Measurements from ENCODE around the gene PJA1. TPM values are rescaled to one million over a fixed set of nuclear protein-coding genes. Genes with fewer than 3 reads are reported as not detected.

The PJA1 gene
- total and polyA plus RNA-seq, 2 donors (not counting 3 experiments of a cell fraction or from before 2014, with no cell fraction given): 8.2 to 16.1 TPM

DNA sequence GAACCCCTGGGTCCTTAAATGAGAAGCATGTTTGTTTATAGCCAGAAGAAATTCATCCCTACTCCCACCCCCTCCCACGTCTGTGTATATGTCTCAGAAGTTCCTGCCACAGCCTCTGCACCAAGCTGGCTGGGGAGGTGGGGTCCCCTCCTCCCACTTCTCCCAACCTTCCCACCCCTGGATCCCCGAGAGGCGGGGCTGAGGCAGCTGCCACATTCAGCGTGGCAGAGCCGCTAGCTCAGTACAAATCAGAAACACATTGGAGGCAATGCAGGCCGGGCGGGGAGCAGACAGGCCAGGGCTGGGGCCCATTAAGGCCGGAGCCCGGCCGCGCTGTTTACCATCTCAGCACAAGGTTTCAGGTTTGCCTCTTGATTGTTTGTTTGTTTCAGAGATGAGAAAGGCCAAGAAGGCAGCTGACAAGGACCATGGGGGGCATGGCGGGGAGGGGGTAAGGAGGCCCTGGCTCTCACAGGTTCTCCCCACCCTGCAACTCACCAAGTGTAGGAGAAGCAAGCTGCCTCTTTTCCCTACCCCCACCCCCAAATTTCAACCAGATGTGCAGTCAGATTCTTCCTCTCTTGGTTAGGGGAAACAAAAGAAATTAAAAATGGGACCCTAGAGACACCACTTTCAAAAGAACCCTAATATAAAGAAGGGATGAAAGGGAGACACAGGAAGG is 22.3 kb downstream of the PJA1 start:
- H3K4me1 ChIP-seq (ENCODE audit: control insufficient read depth, extremely low read depth, insufficient read depth, low read length): no peaks in the 10 kb centered on the region
- H3K79me2 ChIP-seq (ENCODE audit: control insufficient read depth, insufficient read depth, low read length): no peaks in the 10 kb centered on the region
- CTCF ChIA-PET: no interaction called here
- no peaks in the 10 kb centered on the region for H3K27me3 ChIP-seq (ENCODE audit: control insufficient read depth in 2 of 2, insufficient read depth in 2 of 2, low read length in 2 of 2)
- no peak overlapping the region for H2AFZ ChIP-seq (ENCODE audit: low read depth, low read length)
- POLR2A ChIA-PET: no interaction called here
- H3K9me1 ChIP-seq (replicated peaks; ENCODE audit: control insufficient read depth, extremely low read depth, insufficient read depth, low read length): no peaks in the 10 kb centered on the region
- no peaks in the 10 kb centered on the region for H3K36me3 ChIP-seq (ENCODE audit: control insufficient read depth in 2 of 2, extremely low read depth in 1 of 2, insufficient read depth in 2 of 2, low read length in 2 of 2)
- intact Hi-C loops (cut with micrococcal nuclease): no loop called here
- dilution Hi-C loops (cut with MboI; ENCODE audit: extremely low pct_ligation_motif_present, low sequenced_read_pairs): no loop called here
- no peak overlapping the region for H3K4me2 ChIP-seq (ENCODE audit: insufficient read depth, low read length)
- H4K20me1 ChIP-seq (replicated peaks; ENCODE audit: control insufficient read depth, extremely low read depth, insufficient read depth, low read length): no peaks in the 10 kb centered on the region
- TF ChIP-seq EZH2 (IDR thresholded peaks at IDR 0.05; ENCODE audit: borderline replicate concordance, low read depth, low read length, severe bottlenecking) (no peak), POLR2A (IDR thresholded peaks at IDR 0.05; ENCODE audit: low read depth, low read length) (no peak), JUN (IDR thresholded peaks at IDR 0.05; ENCODE audit: borderline replicate concordance, insufficient read depth, insufficient read length, low read depth) (no peak), MYC (IDR thresholded peaks at IDR 0.05; ENCODE audit: low read depth, low read length) (no peak), GATA2 (IDR thresholded peaks at IDR 0.05; ENCODE audit: insufficient read depth, insufficient read length, low read depth, low read length) (no peak), POLR2AphosphoS5 (IDR thresholded peaks at IDR 0.05; ENCODE audit: insufficient read depth, low read depth, low read length) (no peak), FOS (IDR thresholded peaks at IDR 0.05; ENCODE audit: borderline replicate concordance, insufficient read depth, low read length) (no peak)
- TF ChIP-seq, protein P1, sequence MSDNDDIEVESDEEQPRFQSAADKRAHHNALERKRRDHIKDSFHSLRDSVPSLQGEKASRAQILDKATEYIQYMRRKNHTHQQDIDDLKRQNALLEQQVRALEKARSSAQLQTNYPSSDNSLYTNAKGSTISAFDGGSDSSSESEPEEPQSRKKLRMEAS (IDR thresholded peaks at IDR 0.05; ENCODE audit: insufficient read depth, insufficient read length): no peak
- TF ChIP-seq, protein P2, sequence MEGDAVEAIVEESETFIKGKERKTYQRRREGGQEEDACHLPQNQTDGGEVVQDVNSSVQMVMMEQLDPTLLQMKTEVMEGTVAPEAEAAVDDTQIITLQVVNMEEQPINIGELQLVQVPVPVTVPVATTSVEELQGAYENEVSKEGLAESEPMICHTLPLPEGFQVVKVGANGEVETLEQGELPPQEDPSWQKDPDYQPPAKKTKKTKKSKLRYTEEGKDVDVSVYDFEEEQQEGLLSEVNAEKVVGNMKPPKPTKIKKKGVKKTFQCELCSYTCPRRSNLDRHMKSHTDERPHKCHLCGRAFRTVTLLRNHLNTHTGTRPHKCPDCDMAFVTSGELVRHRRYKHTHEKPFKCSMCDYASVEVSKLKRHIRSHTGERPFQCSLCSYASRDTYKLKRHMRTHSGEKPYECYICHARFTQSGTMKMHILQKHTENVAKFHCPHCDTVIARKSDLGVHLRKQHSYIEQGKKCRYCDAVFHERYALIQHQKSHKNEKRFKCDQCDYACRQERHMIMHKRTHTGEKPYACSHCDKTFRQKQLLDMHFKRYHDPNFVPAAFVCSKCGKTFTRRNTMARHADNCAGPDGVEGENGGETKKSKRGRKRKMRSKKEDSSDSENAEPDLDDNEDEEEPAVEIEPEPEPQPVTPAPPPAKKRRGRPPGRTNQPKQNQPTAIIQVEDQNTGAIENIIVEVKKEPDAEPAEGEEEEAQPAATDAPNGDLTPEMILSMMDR (IDR thresholded peaks at IDR 0.05; ENCODE audit: extremely low read depth in 1 of 2, insufficient read depth in 1 of 2, low read depth in 1 of 2, low read length in 2 of 2): no peak
- no peaks in the 10 kb centered on the region for H3K9me3 ChIP-seq (replicated peaks; ENCODE audit: control insufficient read depth, insufficient read depth, low read length)
- no TSS peak for BruUV-seq (replicated peaks)
- no peak overlapping the region for H3K4me3 ChIP-seq (replicated peaks in 1 of 3; ENCODE audit: insufficient read depth in 1 of 3, low read depth in 1 of 3, low read length in 3 of 3)
- H3K9ac ChIP-seq (replicated peaks; ENCODE audit: extremely low read depth, insufficient read depth, low read length): no peak overlapping the region
- FAIRE-seq (no peak), DNase-seq (ENCODE audit: low read depth, low spot score) (no peak)
- H3K27ac ChIP-seq (ENCODE audit: insufficient read depth, low read depth, low read length): no peak overlapping the region
